Naive thymus-derived CD8-positive, alpha-beta T cell (primary cell): ENCODE results near the gene PDCD2L. TPM values are rescaled to one million over a fixed set of nuclear protein-coding genes. Genes with fewer than 3 reads are reported as not detected.
"Not testable (repeated sequence)": the region's sequence is repeated elsewhere in the genome, so short reads cannot be mapped to it uniquely, and the experiment has no call there.

Source experiments
- ATAC-seq, 2 donors: fragments of 150-1000 bp; cut with Tn5 transposase in 1 of 2; sonication (Bioruptor Pico), chemical (Tn5 transposase) in 1 of 2; 1 replicate in 1 of 2; 2 replicates in 1 of 2; pipeline ENCODE4 v1.10.0; 2021; ENCODE audit warnings: mild to moderate bottlenecking in 2 of 2, moderate library complexity in 2 of 2
- POLR2A ChIA-PET: fragments of 350-600 bp; sonication (Branson Sonifier 250); formaldehyde crosslinking; loops from one replicate; lab custom pipeline; 2021; ENCODE audit warnings: antibody characterized with exemption; lab: Charles Lee
- DNase-seq, 10 donors: peaks; one replicate each; pipeline versions ENCODE4 v3.0.0 to v3.0.0-alpha.2; 2020 to 2022
- H3K27ac Mint-ChIP-seq, 10 donors: one replicate each; pipeline ENCODE4 v1.8.0; 2020 to 2022; ENCODE audit warnings: mild to moderate bottlenecking in 10 of 10, mixed read lengths in 10 of 10, moderate library complexity in 4 of 10, inconsistent platforms in 1 of 10
- H3K27me3 Mint-ChIP-seq, 5 donors: one replicate each; pipeline ENCODE4 v1.8.0; 2021 to 2022; ENCODE audit warnings: mixed read lengths in 5 of 5
- H3K36me3 Mint-ChIP-seq, 3 donors: one replicate each; pipeline ENCODE4 v1.8.0; 2020 to 2022; ENCODE audit warnings: mixed read lengths in 3 of 3, mild to moderate bottlenecking in 2 of 3, inconsistent platforms in 1 of 3
- H3K4me1 Mint-ChIP-seq, 4 donors: one replicate each; pipeline ENCODE4 v1.8.0; 2021 to 2022; ENCODE audit warnings: mixed read lengths in 4 of 4
- H3K4me3 Mint-ChIP-seq, 10 donors: one replicate each; pipeline ENCODE4 v1.8.0; 2020 to 2022; ENCODE audit warnings: mild to moderate bottlenecking in 10 of 10, mixed read lengths in 10 of 10, moderate library complexity in 6 of 10, inconsistent platforms in 1 of 10
- H3K9me3 Mint-ChIP-seq, 9 donors: one replicate each; pipeline ENCODE4 v1.8.0; 2020 to 2022; ENCODE audit warnings: mixed read lengths in 9 of 9, mild to moderate bottlenecking in 3 of 9, inconsistent platforms in 1 of 9, moderate library complexity in 1 of 9
- polyA plus RNA-seq, 3 donors: library from polyadenylated mRNA; unstranded; fragments of 300-500 nt; fragmentation: Illumina TruSeq; gene quantifications; one replicate each; pipeline ENCODE4 v1.2.3, GENCODE V29; 2021
- total RNA-seq, 8 experiments: library from RNA in 2 of 8; stranded (reverse) in 2 of 8; gene quantifications; one replicate each; pipeline ENCODE4 v1.2.3 and lab custom pipeline; 2021 to 2026

The PDCD2L gene
- total and polyA plus RNA-seq, 5 experiments from 2014 or later: 13.8 to 25.9 (median 17.6) TPM

- peak overlapping the region; percentile 86 to 98 (median 96) for H3K27ac Mint-ChIP-seq
- H3K9me3 Mint-ChIP-seq: no peaks in the 10 kb centered on the region
- ATAC-seq (peak; percentile 43 to 57), DNase-seq (peak in 4 of 10 donors; percentile 16 to 65 (median 38))
- POLR2A ChIA-PET: interaction anchor here (0.6 to 2.3 kb wide), 10 partner anchors 14 to 257 kb away, joined by 3 to 18 read pairs (median 4); partner anchors contain the start of genes GPI and PDCD2L
- H3K27me3 Mint-ChIP-seq: no peaks in the 10 kb centered on the region
- H3K4me3 Mint-ChIP-seq: peak overlapping the region; percentile 92 to 98 (median 96)
- H3K4me1 Mint-ChIP-seq: peaks cover 11 to 42% (median 33%) of the 10 kb centered on the region in 4 donors
- H3K36me3 Mint-ChIP-seq: peaks cover 0 to 43% (median 0%) of the 10 kb centered on the region in 3 donors
Measured at GRCh38 chr19:34428549-34429285, 24.5 kb downstream of the PDCD2L start.

GRCh38 chr19:34429553-34429952 is 25.4 kb downstream of the PDCD2L start:
- DNase-seq (no peak), ATAC-seq (no peak)
- H3K9me3 Mint-ChIP-seq: no peaks in the 10 kb centered on the region
- H3K27me3 Mint-ChIP-seq: no peaks in the 10 kb centered on the region
- POLR2A ChIA-PET: interaction anchor here (1.4 kb wide), 1 partner anchor 64 kb away, joined by 3 read pairs; no protein-coding TSS in a partner anchor
- peaks cover 0 to 43% (median 0%) of the 10 kb centered on the region in 3 donors for H3K36me3 Mint-ChIP-seq
- peak overlapping the region in 9 of 10 donors; percentile 53 to 98 (median 70) for H3K27ac Mint-ChIP-seq
- H3K4me3 Mint-ChIP-seq: peak overlapping the region; percentile 92 to 98 (median 96)
- H3K4me1 Mint-ChIP-seq: peaks cover 10 to 42% (median 34%) of the 10 kb centered on the region in 4 donors

GRCh38 chr19:34430738-34431625 is 26.8 kb downstream of the PDCD2L start:
- peak; percentile 48 to 62 for ATAC-seq
- H3K9me3 Mint-ChIP-seq: no peaks in the 10 kb centered on the region
- peak overlapping the region; percentile 26 to 98 (median 78) for H3K4me3 Mint-ChIP-seq
- peaks cover 0 to 46% (median 0%) of the 10 kb centered on the region in 3 donors for H3K36me3 Mint-ChIP-seq
- no peaks in the 10 kb centered on the region for H3K27me3 Mint-ChIP-seq
- peak in 9 of 10 donors; percentile 27 to 74 (median 57) for DNase-seq
- POLR2A ChIA-PET: interaction anchor here (0.6 to 1.4 kb wide), 3 partner anchors 9 to 65 kb away, joined by 3 to 4 read pairs (median 3); no protein-coding TSS in a partner anchor
- H3K27ac Mint-ChIP-seq: peak overlapping the region; percentile 48 to 87 (median 78)
- peaks cover 10 to 42% (median 34%) of the 10 kb centered on the region in 4 donors for H3K4me1 Mint-ChIP-seq

- Mint-ChIP-seq H3K4me1 (peaks cover 10 to 44% (median 34%) of the 10 kb centered on the region in 4 donors), H3K9me3 (no peaks in the 10 kb centered on the region), H3K27ac (no peak overlapping the region), H3K36me3 (peaks cover 0 to 51% (median 3%) of the 10 kb centered on the region in 3 donors), H3K27me3 (no peaks in the 10 kb centered on the region), H3K4me3 (no peak overlapping the region)
- POLR2A ChIA-PET: interaction anchor here (0.6 to 1.2 kb wide), 2 partner anchors 9 to 25 kb away, joined by 3 to 4 read pairs; no protein-coding TSS in a partner anchor
- no peak for ATAC-seq
- DNase-seq: no peak
Measured at GRCh38 chr19:34431681-34432402, 27.6 kb downstream of the PDCD2L start.

GRCh38 chr19:34432797-34433196 is 28.6 kb downstream of the PDCD2L start:
- POLR2A ChIA-PET: no interaction called here
- DNase-seq (no peak), ATAC-seq (no peak)
- peaks cover 10 to 42% (median 34%) of the 10 kb centered on the region in 4 donors for H3K4me1 Mint-ChIP-seq
- H3K27me3 Mint-ChIP-seq: no peaks in the 10 kb centered on the region
- peak overlapping the region in 1 of 10 donors; percentile 41 for H3K4me3 Mint-ChIP-seq
- H3K9me3 Mint-ChIP-seq: no peaks in the 10 kb centered on the region
- peaks cover 0 to 59% (median 3%) of the 10 kb centered on the region in 3 donors for H3K36me3 Mint-ChIP-seq
- peak overlapping the region in 1 of 10 donors; percentile 21 for H3K27ac Mint-ChIP-seq

- Mint-ChIP-seq H3K9me3 (no peaks in the 10 kb centered on the region), H3K36me3 (peaks cover 0 to 91% (median 9%) of the 10 kb centered on the region in 3 donors), H3K27me3 (no peaks in the 10 kb centered on the region), H3K4me3 (no peak overlapping the region), H3K27ac (no peak overlapping the region), H3K4me1 (peaks cover 0 to 18% (median 10%) of the 10 kb centered on the region in 4 donors)
- DNase-seq (no peak), ATAC-seq (no peak)
- POLR2A ChIA-PET: interaction anchor here (0.6 kb wide), 1 partner anchor 22 kb away, joined by 4 read pairs; no protein-coding TSS in a partner anchor
Measured at GRCh38 chr19:34436716-34437115, 32.5 kb downstream of the PDCD2L start.

GRCh38 chr19:34448191-34448590 is 44.0 kb downstream of the PDCD2L start:
- peaks cover 0 to 17% (median 10%) of the 10 kb centered on the region in 4 donors for H3K4me1 Mint-ChIP-seq
- DNase-seq (no peak), ATAC-seq (no peak)
- POLR2A ChIA-PET: no interaction called here
- H3K27me3 Mint-ChIP-seq: no peaks in the 10 kb centered on the region
- H3K4me3 Mint-ChIP-seq: no peak overlapping the region
- H3K9me3 Mint-ChIP-seq: no peaks in the 10 kb centered on the region
- H3K36me3 Mint-ChIP-seq: peaks cover 5 to 91% (median 29%) of the 10 kb centered on the region in 3 donors
- peak overlapping the region in 6 of 10 donors; percentile 8 to 78 (median 40) for H3K27ac Mint-ChIP-seq

GRCh38 chr19:34452723-34453122 is 48.5 kb downstream of the PDCD2L start:
- POLR2A ChIA-PET: no interaction called here
- peaks cover 10 to 84% (median 20%) of the 10 kb centered on the region in 3 donors for H3K36me3 Mint-ChIP-seq

GRCh38 chr19:34454091-34454490 is 49.9 kb downstream of the PDCD2L start:
- DNase-seq (no peak), ATAC-seq (no peak)
- H3K27ac Mint-ChIP-seq: peak overlapping the region in 4 of 10 donors; percentile 11 to 60 (median 30)
- peaks cover 0 to 11% (median 10%) of the 10 kb centered on the region in 4 donors for H3K4me1 Mint-ChIP-seq
- H3K9me3 Mint-ChIP-seq: no peaks in the 10 kb centered on the region
- H3K4me3 Mint-ChIP-seq: no peak overlapping the region
- H3K36me3 Mint-ChIP-seq: peaks cover 13 to 84% (median 15%) of the 10 kb centered on the region in 3 donors
- no peaks in the 10 kb centered on the region for H3K27me3 Mint-ChIP-seq
- POLR2A ChIA-PET: no interaction called here

More at GRCh38 chr19:34452723-34453122, 48.5 kb downstream of the PDCD2L start:
- DNase-seq: no peak
- H3K9me3 Mint-ChIP-seq: no peaks in the 10 kb centered on the region
- H3K27ac Mint-ChIP-seq: no peak overlapping the region
- no peak for ATAC-seq
- no peak overlapping the region for H3K4me3 Mint-ChIP-seq
- H3K4me1 Mint-ChIP-seq: peaks cover 0 to 14% (median 11%) of the 10 kb centered on the region in 4 donors
- no peaks in the 10 kb centered on the region for H3K27me3 Mint-ChIP-seq

- no peak overlapping the region for H3K4me3 Mint-ChIP-seq
- H3K27me3 Mint-ChIP-seq: no peaks in the 10 kb centered on the region
- no peak overlapping the region for H3K27ac Mint-ChIP-seq
- DNase-seq: no peak
- no peaks in the 10 kb centered on the region for H3K9me3 Mint-ChIP-seq
- H3K36me3 Mint-ChIP-seq: peaks cover 13 to 84% (median 15%) of the 10 kb centered on the region in 3 donors
- H3K4me1 Mint-ChIP-seq: peaks cover 0 to 16% (median 11%) of the 10 kb centered on the region in 4 donors
- POLR2A ChIA-PET: no interaction called here
- no peak for ATAC-seq
Measured at GRCh38 chr19:34454685-34455084, 50.5 kb downstream of the PDCD2L start.

GRCh38 chr19:34455783-34456480 is 51.7 kb downstream of the PDCD2L start:
- Mint-ChIP-seq H3K36me3 (peaks cover 13 to 88% (median 18%) of the 10 kb centered on the region in 3 donors), H3K4me1 (peaks cover 0 to 16% (median 11%) of the 10 kb centered on the region in 4 donors)
- ATAC-seq, H3K4me3 Mint-ChIP-seq, H3K9me3 Mint-ChIP-seq, DNase-seq, H3K27ac Mint-ChIP-seq, H3K27me3 Mint-ChIP-seq: not testable (repeated sequence)
- POLR2A ChIA-PET: interaction anchor here (1.5 kb wide), 1 partner anchor 14 kb away, joined by 4 read pairs; no protein-coding TSS in a partner anchor
